ENCODE measurements around the gene PIGU.

DNA sequence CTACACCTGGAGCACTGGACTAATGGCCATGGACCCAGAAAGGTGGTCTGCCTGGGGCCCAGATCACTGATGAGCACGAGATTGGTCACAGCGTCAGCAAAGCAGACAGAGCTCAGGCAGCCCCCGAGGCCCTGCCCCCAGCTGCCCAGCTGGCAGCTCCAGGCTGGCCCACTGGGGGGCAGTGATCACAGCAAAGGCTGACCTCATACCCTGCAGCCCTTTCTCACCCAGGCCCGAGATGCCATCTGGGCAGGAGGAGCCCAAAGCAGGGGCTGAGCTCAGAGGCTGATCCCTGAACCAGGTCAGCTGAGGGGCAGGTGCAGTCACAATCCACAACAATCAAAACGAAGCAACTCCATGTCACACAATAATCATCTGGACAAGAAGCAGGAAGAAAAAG, 114.3 kb downstream of the PIGU start:
- no peak for TF ChIP-seq TAF1 (IDR thresholded peaks at IDR 0.05; ENCODE audit: borderline replicate concordance, insufficient read depth, low read length)
- TF ChIP-seq POLR2AphosphoS5 (IDR thresholded peaks at IDR 0.05; ENCODE audit: low read depth, low read length): no peak
- TF ChIP-seq, protein P1, sequence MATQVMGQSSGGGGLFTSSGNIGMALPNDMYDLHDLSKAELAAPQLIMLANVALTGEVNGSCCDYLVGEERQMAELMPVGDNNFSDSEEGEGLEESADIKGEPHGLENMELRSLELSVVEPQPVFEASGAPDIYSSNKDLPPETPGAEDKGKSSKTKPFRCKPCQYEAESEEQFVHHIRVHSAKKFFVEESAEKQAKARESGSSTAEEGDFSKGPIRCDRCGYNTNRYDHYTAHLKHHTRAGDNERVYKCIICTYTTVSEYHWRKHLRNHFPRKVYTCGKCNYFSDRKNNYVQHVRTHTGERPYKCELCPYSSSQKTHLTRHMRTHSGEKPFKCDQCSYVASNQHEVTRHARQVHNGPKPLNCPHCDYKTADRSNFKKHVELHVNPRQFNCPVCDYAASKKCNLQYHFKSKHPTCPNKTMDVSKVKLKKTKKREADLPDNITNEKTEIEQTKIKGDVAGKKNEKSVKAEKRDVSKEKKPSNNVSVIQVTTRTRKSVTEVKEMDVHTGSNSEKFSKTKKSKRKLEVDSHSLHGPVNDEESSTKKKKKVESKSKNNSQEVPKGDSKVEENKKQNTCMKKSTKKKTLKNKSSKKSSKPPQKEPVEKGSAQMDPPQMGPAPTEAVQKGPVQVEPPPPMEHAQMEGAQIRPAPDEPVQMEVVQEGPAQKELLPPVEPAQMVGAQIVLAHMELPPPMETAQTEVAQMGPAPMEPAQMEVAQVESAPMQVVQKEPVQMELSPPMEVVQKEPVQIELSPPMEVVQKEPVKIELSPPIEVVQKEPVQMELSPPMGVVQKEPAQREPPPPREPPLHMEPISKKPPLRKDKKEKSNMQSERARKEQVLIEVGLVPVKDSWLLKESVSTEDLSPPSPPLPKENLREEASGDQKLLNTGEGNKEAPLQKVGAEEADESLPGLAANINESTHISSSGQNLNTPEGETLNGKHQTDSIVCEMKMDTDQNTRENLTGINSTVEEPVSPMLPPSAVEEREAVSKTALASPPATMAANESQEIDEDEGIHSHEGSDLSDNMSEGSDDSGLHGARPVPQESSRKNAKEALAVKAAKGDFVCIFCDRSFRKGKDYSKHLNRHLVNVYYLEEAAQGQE (IDR thresholded peaks at IDR 0.05; ENCODE audit: insufficient read depth in 1 of 2, low read depth in 2 of 2, low read length in 2 of 2): no peak

Data from PFSK-1 (cell line).